GM19467 (cell line): Measurements from ENCODE around the gene LRRTM4.
"Not testable (repeated sequence)": the region's sequence is repeated elsewhere in the genome, so short reads cannot be mapped to it uniquely, and the experiment has no call there.

ENCODE experiments used
- ATAC-seq: cut with Tn5 transposase; IDR thresholded peaks from one replicate; pipeline ENCODE4 v1.9.1; 2021; ENCODE audit warnings: mild to moderate bottlenecking, moderate library complexity; ENCODE audit not compliant: unreplicated experiment

Gene LRRTM4

GRCh38 chr2:77190721-77191346 lies 331.3 kb downstream of the LRRTM4 start:
- ATAC-seq: no peak

GRCh38 chr2:77185052-77185451 lies 337.1 kb downstream of the LRRTM4 start:
- no peak for ATAC-seq

- ATAC-seq: no peak
Measured at GRCh38 chr2:77179297-77179696, 342.9 kb downstream of the LRRTM4 start.

GRCh38 chr2:77175266-77175780 lies 346.9 kb downstream of the LRRTM4 start:
- not testable (repeated sequence) for ATAC-seq

- ATAC-seq: no peak
Measured at GRCh38 chr2:77169426-77169825, 352.8 kb downstream of the LRRTM4 start.

- not testable (repeated sequence) for ATAC-seq
Measured at GRCh38 chr2:77164021-77164420, 358.2 kb downstream of the LRRTM4 start.

GRCh38 chr2:77161009-77161408 lies 361.2 kb downstream of the LRRTM4 start:
- no peak for ATAC-seq

GRCh38 chr2:77156599-77156998 lies 365.6 kb downstream of the LRRTM4 start:
- no peak for ATAC-seq

- ATAC-seq: no peak
Measured at GRCh38 chr2:77155511-77155910, 366.7 kb downstream of the LRRTM4 start.

- no peak for ATAC-seq
Measured at GRCh38 chr2:77149565-77149964, 372.6 kb downstream of the LRRTM4 start.

GRCh38 chr2:77147153-77147552 lies 375.0 kb downstream of the LRRTM4 start:
- no peak for ATAC-seq

GRCh38 chr2:77144772-77145171 lies 377.4 kb downstream of the LRRTM4 start:
- ATAC-seq: no peak

- ATAC-seq: no peak
Measured at GRCh38 chr2:77142141-77142540, 380.0 kb downstream of the LRRTM4 start.

GRCh38 chr2:77128479-77128878 lies 393.7 kb downstream of the LRRTM4 start:
- ATAC-seq: not testable (repeated sequence)

- ATAC-seq: no peak
Measured at GRCh38 chr2:77127345-77127744, 394.8 kb downstream of the LRRTM4 start.

- no peak for ATAC-seq
Measured at GRCh38 chr2:77121518-77121917, 400.7 kb downstream of the LRRTM4 start.

GRCh38 chr2:77119333-77119732 lies 402.8 kb downstream of the LRRTM4 start:
- no peak for ATAC-seq

- no peak for ATAC-seq
Measured at GRCh38 chr2:77108915-77109314, 413.3 kb downstream of the LRRTM4 start.

GRCh38 chr2:77105008-77105407 lies 417.2 kb downstream of the LRRTM4 start:
- no peak for ATAC-seq

GRCh38 chr2:77104554-77104953 lies 417.6 kb downstream of the LRRTM4 start:
- ATAC-seq: no peak

- no peak for ATAC-seq
Measured at GRCh38 chr2:77102927-77103326, 419.2 kb downstream of the LRRTM4 start.

- ATAC-seq: no peak
Measured at GRCh38 chr2:77101796-77102452, 420.3 kb downstream of the LRRTM4 start.
